Measurements from ENCODE around the gene ZC3H7A. TPM values are rescaled to one million over a fixed set of nuclear protein-coding genes. Genes with fewer than 3 reads are reported as not detected.

Gene ZC3H7A
- total and polyA plus RNA-seq, 2 of the 13 experiments (the other 11 are each of a cell fraction or from before 2014, with no cell fraction given): 29.2 to 36.8 TPM

DNA sequence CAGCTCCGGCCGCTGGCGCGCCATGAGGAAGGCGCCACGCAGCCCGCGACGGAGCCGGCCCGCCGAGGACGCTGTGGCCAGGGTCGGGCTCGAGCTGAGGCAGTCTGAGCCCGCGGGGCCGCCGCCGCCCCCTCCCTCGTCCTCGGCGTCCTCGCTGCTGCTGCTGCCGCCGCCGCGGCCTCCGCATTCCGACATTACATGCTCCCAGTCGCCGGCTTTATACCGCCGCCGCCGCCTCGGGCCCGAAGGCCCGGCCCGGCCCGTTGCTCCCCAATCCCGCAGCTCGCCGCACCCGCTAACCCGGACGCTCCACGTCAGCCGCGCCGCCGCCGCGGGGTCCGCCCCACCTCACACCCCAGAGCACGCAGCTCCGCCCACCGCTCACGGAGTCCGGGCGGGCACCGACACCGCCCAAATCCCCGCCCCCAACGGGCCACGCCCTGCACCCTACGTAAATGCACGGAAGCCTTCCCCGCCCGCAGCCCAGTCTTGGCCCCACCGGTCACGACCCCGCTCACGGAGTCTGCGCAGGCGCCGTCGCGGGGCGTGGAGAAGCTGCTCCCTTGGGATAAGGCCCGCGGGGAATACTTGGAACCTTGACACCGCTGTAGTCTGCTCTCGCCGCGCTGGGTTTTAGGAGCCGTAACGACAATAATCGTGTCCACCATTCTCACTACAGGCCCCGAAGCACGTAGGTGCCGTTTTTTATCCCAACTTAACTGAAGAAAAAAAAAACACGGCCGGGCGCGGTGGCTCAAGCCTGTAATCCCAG is 54.3 kb downstream of the ZC3H7A start, which contains the start of gene TXNDC11:
Gene TXNDC11, minus strand, starts transcription at position 322 of the 772 bp plus-strand sequence. Its CDS starts 127 bp downstream, at position 195.
- peak within 1 kb of the TSS; percentile 94 for H3K27ac ChIP-seq (ENCODE audit: extremely low read length, insufficient read depth, low read length)
- intact Hi-C loops (cut with micrococcal nuclease; ENCODE audit: unreplicated experiment): loop anchor here (2.0 to 10.0 kb wide), 4 partner anchors 44 to 172 kb away; partner anchors contain the start of gene GSPT1
- peak; percentile 88 for ATAC-seq
- peaks cover 0 to 7% of the 10 kb centered on the region in 2 experiments; a peak in 3 of 5 replicates for H3K36me3 ChIP-seq (replicated peaks in 1 of 2; ENCODE audit: control insufficient read depth in 1 of 2, insufficient read depth in 2 of 2, low read length in 2 of 2)
- H3K4me2 ChIP-seq (ENCODE audit: low read depth, low read length): peak within 1 kb of the TSS; percentile 89
- peaks cover 84% of the 10 kb centered on the region for H3K4me1 ChIP-seq (ENCODE audit: insufficient read depth, low read length)
- DNase-seq (ENCODE audit: low spot score): peak; percentile 98
- no peaks in the 10 kb centered on the region for H3K9me3 ChIP-seq (ENCODE audit: low read length)
- H4K20me1 ChIP-seq (ENCODE audit: insufficient read depth, low read length): peaks cover 33% of the 10 kb centered on the region
- in situ Hi-C loops (cut with HindIII; ENCODE audit: extremely low pct_ligation_motif_present, low pct_unique_long_range_greater_than_20kb): no loop called here
- H2AFZ ChIP-seq (ENCODE audit: low read length): no peak within 1 kb of the TSS
- H3K79me2 ChIP-seq (ENCODE audit: insufficient read depth, low read length): peaks cover 46% of the 10 kb centered on the region
- H3K9ac ChIP-seq (ENCODE audit: insufficient read depth, low read depth, low read length): peak within 1 kb of the TSS; percentile 99
- ChIA-PET CTCF (ENCODE audit: low intra/inter-chr PET ratio, low total read pairs) (no interaction called here), POLR2A (interaction anchor here (0.6 to 4.8 kb wide), 49 partner anchors 10 to 800 kb away, joined by 3 to 207 read pairs (median 8); partner anchors contain the start of genes DEXI, GSPT1, RSL1D1 and SNX29)
- no peaks in the 10 kb centered on the region; a peak in 1 of 5 replicates for H3K27me3 ChIP-seq (ENCODE audit: control insufficient read depth in 1 of 2, insufficient read depth in 2 of 2, low read length in 2 of 2)
- FAIRE-seq: peak; percentile 53
- under 1% methylated on average over 77 of the region's 96 CpGs for WGBS (ENCODE audit: low lambda C conversion rate)
- peak within 1 kb of the TSS; percentile 75 to 98 (median 97) for H3K4me3 ChIP-seq (replicated peaks in 1 of 3; ENCODE audit: insufficient read depth in 1 of 3, low read depth in 2 of 3, low read length in 3 of 3)
- no TSS peak for BruUV-seq (replicated peaks)
- TF ChIP-seq, protein P1, sequence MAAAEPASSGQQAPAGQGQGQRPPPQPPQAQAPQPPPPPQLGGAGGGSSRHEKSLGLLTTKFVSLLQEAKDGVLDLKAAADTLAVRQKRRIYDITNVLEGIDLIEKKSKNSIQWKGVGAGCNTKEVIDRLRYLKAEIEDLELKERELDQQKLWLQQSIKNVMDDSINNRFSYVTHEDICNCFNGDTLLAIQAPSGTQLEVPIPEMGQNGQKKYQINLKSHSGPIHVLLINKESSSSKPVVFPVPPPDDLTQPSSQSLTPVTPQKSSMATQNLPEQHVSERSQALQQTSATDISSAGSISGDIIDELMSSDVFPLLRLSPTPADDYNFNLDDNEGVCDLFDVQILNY (CRISPR knock-in tag; conservative IDR thresholded peaks at IDR 0.05): peak; percentile 64
- peak; percentile 76 for TF ChIP-seq JARID2 (CRISPR knock-in tag; IDR thresholded peaks at IDR 0.05; ENCODE audit: insufficient replicate concordance)
- TF ChIP-seq, protein P2, sequence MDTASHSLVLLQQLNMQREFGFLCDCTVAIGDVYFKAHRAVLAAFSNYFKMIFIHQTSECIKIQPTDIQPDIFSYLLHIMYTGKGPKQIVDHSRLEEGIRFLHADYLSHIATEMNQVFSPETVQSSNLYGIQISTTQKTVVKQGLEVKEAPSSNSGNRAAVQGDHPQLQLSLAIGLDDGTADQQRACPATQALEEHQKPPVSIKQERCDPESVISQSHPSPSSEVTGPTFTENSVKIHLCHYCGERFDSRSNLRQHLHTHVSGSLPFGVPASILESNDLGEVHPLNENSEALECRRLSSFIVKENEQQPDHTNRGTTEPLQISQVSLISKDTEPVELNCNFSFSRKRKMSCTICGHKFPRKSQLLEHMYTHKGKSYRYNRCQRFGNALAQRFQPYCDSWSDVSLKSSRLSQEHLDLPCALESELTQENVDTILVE (CRISPR knock-in tag; IDR thresholded peaks at IDR 0.05): peak; percentile 96; the same call in 1 of the 2 replicates
- peak; percentile 85 for TF ChIP-seq THAP11 (CRISPR knock-in tag; IDR thresholded peaks at IDR 0.05)
- no peak; the same call in 1 of the 2 replicates for TF ChIP-seq ZNF615 (CRISPR knock-in tag; IDR thresholded peaks at IDR 0.05; ENCODE audit: borderline replicate concordance)
- no peak for TF ChIP-seq CC2D1A (CRISPR knock-in tag; IDR thresholded peaks at IDR 0.05)
- TF ChIP-seq HNRNPLL (IDR thresholded peaks at IDR 0.05; ENCODE audit: low read depth, low read length, poor library complexity, severe bottlenecking): peak; percentile 99
- TF ChIP-seq, protein P3, sequence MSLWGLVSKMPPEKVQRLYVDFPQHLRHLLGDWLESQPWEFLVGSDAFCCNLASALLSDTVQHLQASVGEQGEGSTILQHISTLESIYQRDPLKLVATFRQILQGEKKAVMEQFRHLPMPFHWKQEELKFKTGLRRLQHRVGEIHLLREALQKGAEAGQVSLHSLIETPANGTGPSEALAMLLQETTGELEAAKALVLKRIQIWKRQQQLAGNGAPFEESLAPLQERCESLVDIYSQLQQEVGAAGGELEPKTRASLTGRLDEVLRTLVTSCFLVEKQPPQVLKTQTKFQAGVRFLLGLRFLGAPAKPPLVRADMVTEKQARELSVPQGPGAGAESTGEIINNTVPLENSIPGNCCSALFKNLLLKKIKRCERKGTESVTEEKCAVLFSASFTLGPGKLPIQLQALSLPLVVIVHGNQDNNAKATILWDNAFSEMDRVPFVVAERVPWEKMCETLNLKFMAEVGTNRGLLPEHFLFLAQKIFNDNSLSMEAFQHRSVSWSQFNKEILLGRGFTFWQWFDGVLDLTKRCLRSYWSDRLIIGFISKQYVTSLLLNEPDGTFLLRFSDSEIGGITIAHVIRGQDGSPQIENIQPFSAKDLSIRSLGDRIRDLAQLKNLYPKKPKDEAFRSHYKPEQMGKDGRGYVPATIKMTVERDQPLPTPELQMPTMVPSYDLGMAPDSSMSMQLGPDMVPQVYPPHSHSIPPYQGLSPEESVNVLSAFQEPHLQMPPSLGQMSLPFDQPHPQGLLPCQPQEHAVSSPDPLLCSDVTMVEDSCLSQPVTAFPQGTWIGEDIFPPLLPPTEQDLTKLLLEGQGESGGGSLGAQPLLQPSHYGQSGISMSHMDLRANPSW (CRISPR knock-in tag; IDR thresholded peaks at IDR 0.05; ENCODE audit: borderline replicate concordance): peak; percentile 94; the same call in 1 of the 2 replicates
- peak; percentile 87; the same call in 1 of the 2 replicates for TF ChIP-seq SMAD3 (CRISPR knock-in tag; IDR thresholded peaks at IDR 0.05)
- TF ChIP-seq, protein P4, sequence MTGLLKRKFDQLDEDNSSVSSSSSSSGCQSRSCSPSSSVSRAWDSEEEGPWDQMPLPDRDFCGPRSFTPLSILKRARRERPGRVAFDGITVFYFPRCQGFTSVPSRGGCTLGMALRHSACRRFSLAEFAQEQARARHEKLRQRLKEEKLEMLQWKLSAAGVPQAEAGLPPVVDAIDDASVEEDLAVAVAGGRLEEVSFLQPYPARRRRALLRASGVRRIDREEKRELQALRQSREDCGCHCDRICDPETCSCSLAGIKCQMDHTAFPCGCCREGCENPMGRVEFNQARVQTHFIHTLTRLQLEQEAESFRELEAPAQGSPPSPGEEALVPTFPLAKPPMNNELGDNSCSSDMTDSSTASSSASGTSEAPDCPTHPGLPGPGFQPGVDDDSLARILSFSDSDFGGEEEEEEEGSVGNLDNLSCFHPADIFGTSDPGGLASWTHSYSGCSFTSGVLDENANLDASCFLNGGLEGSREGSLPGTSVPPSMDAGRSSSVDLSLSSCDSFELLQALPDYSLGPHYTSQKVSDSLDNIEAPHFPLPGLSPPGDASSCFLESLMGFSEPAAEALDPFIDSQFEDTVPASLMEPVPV (CRISPR knock-in tag; IDR thresholded peaks at IDR 0.05): peak; percentile 62
- peak; percentile 65; the same call in 1 of the 2 replicates for TF ChIP-seq ZSCAN22 (CRISPR knock-in tag; IDR thresholded peaks at IDR 0.05)
- no peak for TF ChIP-seq FOSL2 (CRISPR knock-in tag; IDR thresholded peaks at IDR 0.05)
- TF ChIP-seq SIN3A (IDR thresholded peaks at IDR 0.05; ENCODE audit: borderline replicate concordance, low read depth, low read length): peak; percentile 82; the same call in 1 of the 2 replicates
- TF ChIP-seq GABPA (IDR thresholded peaks at IDR 0.05; ENCODE audit: low read depth, low read length): no peak
- 0 out of 2 replicates have a peak, but pooled peaks have one; percentile 23 for TF ChIP-seq GABPA (CRISPR knock-in tag; IDR thresholded peaks at IDR 0.05; ENCODE audit: low read depth)
- peak; percentile 68; the same call in 1 of the 2 replicates for TF ChIP-seq HOXA5 (CRISPR knock-in tag; IDR thresholded peaks at IDR 0.05)
- no peak for TF ChIP-seq SMARCE1 (IDR thresholded peaks at IDR 0.05; ENCODE audit: borderline replicate concordance)

All from HepG2 (cell line).